ENCODE data around the gene BICDL1. TPM values are rescaled to one million over a fixed set of nuclear protein-coding genes. Genes with fewer than 3 reads are reported as not detected.

The BICDL1 gene
- total and polyA plus RNA-seq, 7 donors = 0.16 to 13.1 (median 1.4) TPM

GRCh38 chr12:120138366-120138765 lies 149.3 kb downstream of the BICDL1 start:
- H3K9me3 ChIP-seq = no peaks in the 10 kb centered on the region
- H3K4me1 ChIP-seq = peaks cover 0 to 6% (median 0%) of the 10 kb centered on the region in 4 donors
- 96% methylated on average over 9 of the region's 9 CpGs for WGBS, 2 donors
- no peak overlapping the region for H3K27ac ChIP-seq
- H3K36me3 ChIP-seq = peaks cover 72 to 100% (median 93%) of the 10 kb centered on the region in 4 donors
- TF ChIP-seq CTCF (IDR thresholded peaks at IDR 0.05) (no peak), POLR2A (IDR thresholded peaks at IDR 0.05) (no peak)
- DNase-seq = no peak
- intact Hi-C loops (cut with DNase I) = no loop called here
- H3K27me3 ChIP-seq = no peaks in the 10 kb centered on the region
- no peak overlapping the region for H3K4me3 ChIP-seq

GRCh38 chr12:120139958-120140357 lies 150.9 kb downstream of the BICDL1 start:
- Histone ChIP-seq H3K9me3 (no peaks in the 10 kb centered on the region), H3K4me1 (peaks cover 0 to 6% (median 0%) of the 10 kb centered on the region in 4 donors), H3K36me3 (peaks cover 71 to 100% (median 92%) of the 10 kb centered on the region in 4 donors), H3K27me3 (no peaks in the 10 kb centered on the region), H3K27ac (no peak overlapping the region), H3K4me3 (no peak overlapping the region)
- 74 to 83% methylated on average over 5 of the region's 5 CpGs for WGBS, 2 donors
- TF ChIP-seq POLR2A (IDR thresholded peaks at IDR 0.05) (no peak), CTCF (IDR thresholded peaks at IDR 0.05) (no peak), POLR2AphosphoS5 (IDR thresholded peaks at IDR 0.05) (no peak), EP300 (IDR thresholded peaks at IDR 0.05) (no peak)
- intact Hi-C loops (cut with DNase I) = no loop called here
- no peak for DNase-seq

- Histone ChIP-seq H3K36me3 (peaks cover 68 to 100% (median 93%) of the 10 kb centered on the region in 4 donors), H3K4me3 (no peak overlapping the region), H3K27ac (no peak overlapping the region), H3K27me3 (no peaks in the 10 kb centered on the region), H3K4me1 (peaks cover 0 to 6% (median 0%) of the 10 kb centered on the region in 4 donors), H3K9me3 (no peaks in the 10 kb centered on the region)
- intact Hi-C loops (cut with DNase I) = no loop called here
- no peak for DNase-seq
- WGBS, 2 donors = 92 to 95% methylated on average over 9 of the region's 9 CpGs
- TF ChIP-seq CTCF (IDR thresholded peaks at IDR 0.05) (no peak), EP300 (IDR thresholded peaks at IDR 0.05) (no peak), POLR2A (IDR thresholded peaks at IDR 0.05) (no peak), POLR2AphosphoS5 (IDR thresholded peaks at IDR 0.05) (no peak)
These were observed 151.6 kb downstream of the BICDL1 start for GRCh38 chr12:120140603-120141002.

DNA sequence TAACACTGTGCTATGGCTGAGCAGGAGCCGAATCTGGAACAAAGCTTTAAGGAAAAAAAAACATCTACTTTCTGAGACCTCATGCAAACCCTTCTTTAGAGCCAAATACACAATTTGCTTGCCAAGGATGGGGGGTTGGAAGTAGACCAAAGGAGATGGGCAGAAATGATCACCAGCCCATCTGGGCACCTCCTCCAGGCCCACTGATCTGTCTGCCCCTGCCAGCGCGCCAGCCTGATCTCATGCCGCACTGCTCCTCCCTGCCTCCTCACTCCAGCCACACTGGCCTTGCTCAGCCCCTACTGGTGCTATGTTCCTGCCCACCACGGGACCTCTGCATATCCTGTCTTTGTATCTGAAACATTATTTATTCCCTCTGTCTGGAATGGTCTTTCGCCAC lies 152.3 kb downstream of the BICDL1 start:
- no peaks in the 10 kb centered on the region for H3K9me3 ChIP-seq
- WGBS, 2 donors = 96 to 97% methylated on average over 6 of the region's 6 CpGs
- H3K36me3 ChIP-seq = peaks cover 62 to 100% (median 88%) of the 10 kb centered on the region in 4 donors
- no peak overlapping the region for H3K4me3 ChIP-seq
- TF ChIP-seq POLR2A (IDR thresholded peaks at IDR 0.05) = no peak
- TF ChIP-seq POLR2AphosphoS5 (IDR thresholded peaks at IDR 0.05) = no peak
- TF ChIP-seq CTCF (IDR thresholded peaks at IDR 0.05) = no peak
- no peak for TF ChIP-seq EP300 (IDR thresholded peaks at IDR 0.05)
- intact Hi-C loops (cut with DNase I) = no loop called here
- H3K27me3 ChIP-seq = no peaks in the 10 kb centered on the region
- peaks cover 0 to 6% (median 0%) of the 10 kb centered on the region in 4 donors for H3K4me1 ChIP-seq
- no peak overlapping the region for H3K27ac ChIP-seq
- no peak for DNase-seq

- Histone ChIP-seq H3K27ac (no peak overlapping the region), H3K27me3 (no peaks in the 10 kb centered on the region), H3K36me3 (peaks cover 59 to 100% (median 87%) of the 10 kb centered on the region in 4 donors), H3K4me3 (no peak overlapping the region), H3K4me1 (peaks cover 0 to 6% (median 0%) of the 10 kb centered on the region in 4 donors), H3K9me3 (no peaks in the 10 kb centered on the region)
- TF ChIP-seq POLR2AphosphoS5 (IDR thresholded peaks at IDR 0.05) (no peak), POLR2A (IDR thresholded peaks at IDR 0.05) (no peak), CTCF (IDR thresholded peaks at IDR 0.05) (no peak), EP300 (IDR thresholded peaks at IDR 0.05) (no peak)
- 96% methylated on average over 14 of the region's 14 CpGs for WGBS, 2 donors
- intact Hi-C loops (cut with DNase I) = no loop called here
- DNase-seq = no peak
These were observed 153.3 kb downstream of the BICDL1 start for GRCh38 chr12:120142231-120142877.
